ENCODE results near the gene POLR2J2.
"Not testable (repeated sequence)": the region's sequence is repeated elsewhere in the genome, so short reads cannot be mapped to it uniquely, and the experiment has no call there.

The POLR2J2 gene

DNA sequence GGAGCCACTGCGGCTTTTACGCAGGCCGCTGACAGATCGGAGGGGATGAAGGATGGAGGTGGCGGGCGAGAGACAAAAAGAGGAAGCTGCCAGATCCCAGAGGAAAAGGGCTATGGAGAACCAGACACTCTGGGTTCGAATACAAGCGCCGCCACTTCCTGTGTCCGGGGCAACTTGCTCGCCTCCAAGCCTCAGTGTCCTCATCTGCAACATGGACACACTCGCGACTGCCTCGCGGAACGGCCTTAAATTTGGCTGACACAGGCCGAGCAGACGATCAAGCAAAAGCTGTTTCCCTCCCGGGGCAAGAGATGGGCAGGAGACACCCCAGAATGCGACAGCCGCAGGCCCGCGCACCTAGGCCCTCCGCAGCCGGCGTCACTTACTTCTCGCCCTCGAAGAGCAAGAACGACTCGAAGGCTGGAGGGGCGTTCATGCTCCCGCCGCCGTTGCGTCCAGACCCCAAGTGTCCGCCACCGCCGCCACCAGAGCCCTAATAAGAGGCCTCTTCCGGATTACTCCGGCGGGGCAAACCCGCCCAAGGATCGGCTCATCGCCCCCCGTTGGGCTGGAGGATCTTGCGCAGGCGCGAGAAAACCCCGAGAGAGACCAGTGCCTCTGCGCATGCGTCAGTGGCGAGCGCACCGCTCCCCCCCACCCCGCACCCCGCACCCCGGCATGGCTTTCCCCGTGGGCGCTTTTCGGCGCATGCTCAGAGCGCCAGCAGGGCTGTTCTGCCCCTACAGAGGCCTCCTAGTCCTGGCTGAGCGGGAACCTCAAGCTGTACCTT is at the start of gene POLR2J2:
Gene POLR2J2, minus strand, starts transcription at position 498 of the 790 bp plus-strand sequence. Its CDS starts 62 bp downstream, at position 436.
- TF ChIP-seq TCF12 (IDR thresholded peaks at IDR 0.05; ENCODE audit: low read depth); EP300 (IDR thresholded peaks at IDR 0.05; ENCODE audit: borderline replicate concordance): not testable (repeated sequence)
- TF ChIP-seq, protein P1, sequence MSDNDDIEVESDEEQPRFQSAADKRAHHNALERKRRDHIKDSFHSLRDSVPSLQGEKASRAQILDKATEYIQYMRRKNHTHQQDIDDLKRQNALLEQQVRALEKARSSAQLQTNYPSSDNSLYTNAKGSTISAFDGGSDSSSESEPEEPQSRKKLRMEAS (IDR thresholded peaks at IDR 0.05), result not testable (repeated sequence)

DNA sequence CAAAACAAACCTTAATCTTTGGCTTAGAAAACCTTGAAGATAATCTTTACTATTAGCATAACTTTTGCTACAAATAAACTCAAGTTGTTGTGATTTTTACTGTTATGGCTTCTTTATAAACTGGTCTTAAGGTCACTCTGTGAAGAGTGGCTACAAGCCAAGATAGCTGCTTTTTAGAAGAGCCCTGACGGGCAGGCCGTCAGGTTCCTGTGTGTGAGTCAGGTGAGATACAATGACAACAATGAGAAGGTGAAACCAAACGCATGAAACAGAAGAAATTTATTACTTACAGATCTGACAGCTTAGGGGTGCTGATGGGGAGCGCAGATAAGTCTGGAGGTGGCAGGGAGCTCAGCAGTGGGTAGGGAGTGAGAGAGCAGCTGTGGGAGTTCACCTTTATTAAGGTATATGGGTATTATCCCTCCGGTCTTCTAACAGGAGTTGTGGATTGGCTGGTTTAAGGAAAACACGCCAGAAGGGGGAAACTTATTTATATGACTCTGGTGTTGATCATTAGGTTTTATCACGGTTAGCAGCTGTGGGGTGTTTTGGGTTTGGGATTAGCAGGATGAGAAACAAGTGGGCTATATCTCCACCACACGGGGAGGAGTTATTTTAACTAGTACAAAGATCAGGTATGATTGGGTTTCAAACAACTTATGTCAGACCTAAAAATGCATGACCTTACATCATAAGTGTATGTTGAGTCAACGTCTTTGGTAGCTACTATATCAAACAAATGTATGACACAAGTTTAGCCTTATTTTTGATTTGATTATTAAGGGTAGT is 27.7 kb upstream of the POLR2J2 start:
- peak; percentile 17; the same call in 1 of the 2 replicates for TF ChIP-seq NFIC (IDR thresholded peaks at IDR 0.05)

DNA sequence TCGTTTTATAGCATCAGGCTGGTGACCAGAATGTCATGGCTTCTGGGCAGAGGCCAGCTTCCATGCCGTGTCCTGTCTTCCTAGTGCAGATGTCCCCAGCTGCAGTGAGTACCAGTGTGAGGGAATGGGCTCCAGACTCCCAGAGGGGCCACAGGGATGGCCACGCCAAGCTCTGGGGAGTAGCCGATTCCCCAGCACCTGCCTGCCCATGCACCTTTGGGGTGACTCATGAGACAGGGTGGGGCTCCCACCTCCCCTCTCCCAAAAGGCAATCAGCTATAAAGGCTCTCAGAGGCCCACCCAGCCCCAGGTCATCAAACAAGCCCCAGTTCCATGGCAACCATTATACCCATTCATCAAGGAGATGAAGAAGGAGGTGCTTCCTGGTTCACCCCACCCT is 21.5 kb downstream of the POLR2J2 start, which contains the start of gene SPDYE2B:
Gene SPDYE2B, plus strand, starts transcription at position 396 of the 400 bp plus-strand sequence. CDS start 2,030 bp downstream, outside the sequence.
- TF ChIP-seq, protein P2, sequence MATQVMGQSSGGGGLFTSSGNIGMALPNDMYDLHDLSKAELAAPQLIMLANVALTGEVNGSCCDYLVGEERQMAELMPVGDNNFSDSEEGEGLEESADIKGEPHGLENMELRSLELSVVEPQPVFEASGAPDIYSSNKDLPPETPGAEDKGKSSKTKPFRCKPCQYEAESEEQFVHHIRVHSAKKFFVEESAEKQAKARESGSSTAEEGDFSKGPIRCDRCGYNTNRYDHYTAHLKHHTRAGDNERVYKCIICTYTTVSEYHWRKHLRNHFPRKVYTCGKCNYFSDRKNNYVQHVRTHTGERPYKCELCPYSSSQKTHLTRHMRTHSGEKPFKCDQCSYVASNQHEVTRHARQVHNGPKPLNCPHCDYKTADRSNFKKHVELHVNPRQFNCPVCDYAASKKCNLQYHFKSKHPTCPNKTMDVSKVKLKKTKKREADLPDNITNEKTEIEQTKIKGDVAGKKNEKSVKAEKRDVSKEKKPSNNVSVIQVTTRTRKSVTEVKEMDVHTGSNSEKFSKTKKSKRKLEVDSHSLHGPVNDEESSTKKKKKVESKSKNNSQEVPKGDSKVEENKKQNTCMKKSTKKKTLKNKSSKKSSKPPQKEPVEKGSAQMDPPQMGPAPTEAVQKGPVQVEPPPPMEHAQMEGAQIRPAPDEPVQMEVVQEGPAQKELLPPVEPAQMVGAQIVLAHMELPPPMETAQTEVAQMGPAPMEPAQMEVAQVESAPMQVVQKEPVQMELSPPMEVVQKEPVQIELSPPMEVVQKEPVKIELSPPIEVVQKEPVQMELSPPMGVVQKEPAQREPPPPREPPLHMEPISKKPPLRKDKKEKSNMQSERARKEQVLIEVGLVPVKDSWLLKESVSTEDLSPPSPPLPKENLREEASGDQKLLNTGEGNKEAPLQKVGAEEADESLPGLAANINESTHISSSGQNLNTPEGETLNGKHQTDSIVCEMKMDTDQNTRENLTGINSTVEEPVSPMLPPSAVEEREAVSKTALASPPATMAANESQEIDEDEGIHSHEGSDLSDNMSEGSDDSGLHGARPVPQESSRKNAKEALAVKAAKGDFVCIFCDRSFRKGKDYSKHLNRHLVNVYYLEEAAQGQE (IDR thresholded peaks at IDR 0.05; ENCODE audit: low read depth), result not testable (repeated sequence)
- TF ChIP-seq TCF12 (IDR thresholded peaks at IDR 0.05; ENCODE audit: low read depth); TEAD4 (IDR thresholded peaks at IDR 0.05): not testable (repeated sequence)

DNA sequence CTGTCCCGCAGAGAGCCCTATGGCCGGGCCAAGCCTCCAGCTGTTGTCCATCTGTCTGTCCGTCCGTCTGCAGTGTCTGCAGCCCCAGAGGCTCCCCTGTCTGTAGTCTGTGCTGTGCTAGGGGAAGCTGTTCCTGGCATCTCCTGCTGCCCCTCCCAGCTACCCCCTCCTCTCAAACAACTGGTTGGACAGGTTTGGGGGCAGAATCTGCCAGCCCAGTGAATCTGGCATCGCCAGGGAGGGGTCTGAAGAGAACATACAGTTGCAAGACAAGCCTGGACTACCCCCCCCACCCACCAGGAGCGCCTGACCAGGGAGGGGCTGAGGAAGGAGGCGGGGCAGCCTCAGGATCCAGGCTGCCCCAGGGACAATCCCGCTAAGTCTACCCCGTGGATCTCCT is 28.8 kb downstream of the POLR2J2 start, which contains the start of gene UPK3BL1:
Gene UPK3BL1, minus strand, starts transcription at position 101 of the 400 bp plus-strand sequence. Its CDS starts 50 bp downstream, at position 51.
- not testable (repeated sequence) for TF ChIP-seq EP300 (IDR thresholded peaks at IDR 0.05; ENCODE audit: borderline replicate concordance); CREB1 (IDR thresholded peaks at IDR 0.05; ENCODE audit: low read depth)
- TF ChIP-seq, protein P1 (IDR thresholded peaks at IDR 0.05), result not testable (repeated sequence)

DNA sequence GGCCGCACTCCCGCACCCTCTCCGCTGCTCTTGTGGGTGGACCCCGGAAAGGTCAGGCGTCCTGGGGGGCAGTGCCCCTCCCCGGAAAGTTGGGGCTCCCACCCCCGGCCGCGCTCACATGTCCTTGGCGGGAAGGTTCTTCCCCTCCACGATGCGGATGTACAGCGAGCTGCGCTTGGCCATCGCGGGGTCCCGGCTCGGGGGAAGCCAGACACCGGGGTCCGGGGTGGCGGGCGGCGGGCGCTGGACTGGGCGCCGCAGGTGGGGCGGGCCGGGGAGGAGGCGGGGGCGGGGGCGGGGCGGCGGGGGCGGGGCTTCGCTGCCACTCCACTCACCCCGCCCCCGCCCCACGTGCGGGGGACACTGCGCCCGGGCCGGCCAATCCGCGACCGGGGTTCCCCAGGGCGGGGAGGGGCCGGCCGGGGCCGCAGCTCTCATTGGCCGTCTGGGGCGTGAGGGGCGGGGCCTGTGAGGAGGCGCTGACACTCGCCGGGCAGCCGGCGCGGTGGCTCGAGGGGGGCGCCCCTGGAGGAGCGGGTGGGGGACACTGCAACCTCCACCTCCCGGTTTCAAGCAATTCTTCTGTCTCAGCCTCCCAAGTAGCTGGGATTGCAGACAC is 54.8 kb downstream of the POLR2J2 start, which contains the start of gene RASA4:
Gene RASA4, minus strand, starts transcription at position 250 of the 619 bp plus-strand sequence. Its CDS starts 67 bp downstream, at position 183.
- TF ChIP-seq ZBTB7A (IDR thresholded peaks at IDR 0.05; ENCODE audit: low read depth), result peak; percentile 67; the same call in 1 of the 2 replicates

Measured in Ishikawa (cell line).